ENCODE results near the gene ALDH1A1.
"Not testable (repeated sequence)": the region's sequence is repeated elsewhere in the genome, so short reads cannot be mapped to it uniquely, and the experiment has no call there.

Gene ALDH1A1

GRCh38 chr9:72943844-72944462 lies 8.9 kb downstream of the ALDH1A1 start:
- DNase-seq (ENCODE audit: low read depth in 2 of 2) = no peak

GRCh38 chr9:72942451-72942850 lies 10.4 kb downstream of the ALDH1A1 start:
- no peak for DNase-seq (ENCODE audit: low read depth in 2 of 2)

GRCh38 chr9:72939581-72939980 lies 13.3 kb downstream of the ALDH1A1 start:
- DNase-seq (ENCODE audit: low read depth in 2 of 2) = not testable (repeated sequence)

- DNase-seq (ENCODE audit: low read depth in 2 of 2) = no peak
Measured at GRCh38 chr9:72937545-72937944, 15.3 kb downstream of the ALDH1A1 start.

GRCh38 chr9:72936679-72937078 lies 16.2 kb downstream of the ALDH1A1 start:
- no peak for DNase-seq (ENCODE audit: low read depth in 2 of 2)

- DNase-seq (ENCODE audit: low read depth in 2 of 2) = no peak
Measured at GRCh38 chr9:72936266-72936665, 16.6 kb downstream of the ALDH1A1 start.

- DNase-seq (ENCODE audit: low read depth in 2 of 2) = no peak
Measured at GRCh38 chr9:72935595-72935994, 17.3 kb downstream of the ALDH1A1 start.

- DNase-seq (ENCODE audit: low read depth in 2 of 2) = no peak
Measured at GRCh38 chr9:72933730-72934665, 18.9 kb downstream of the ALDH1A1 start.

- DNase-seq (ENCODE audit: low read depth in 2 of 2) = no peak
Measured at GRCh38 chr9:72932619-72933018, 20.2 kb downstream of the ALDH1A1 start.

GRCh38 chr9:72931897-72932296 lies 21.0 kb downstream of the ALDH1A1 start:
- DNase-seq (ENCODE audit: low read depth in 2 of 2) = no peak

GRCh38 chr9:72931437-72931836 lies 21.4 kb downstream of the ALDH1A1 start:
- DNase-seq (ENCODE audit: low read depth in 2 of 2) = no peak

- DNase-seq (ENCODE audit: low read depth in 2 of 2) = no peak
Measured at GRCh38 chr9:72930828-72931227, 22.0 kb downstream of the ALDH1A1 start.

GRCh38 chr9:72929542-72929941 lies 23.3 kb downstream of the ALDH1A1 start:
- no peak for DNase-seq (ENCODE audit: low read depth in 2 of 2)

- DNase-seq (ENCODE audit: low read depth in 2 of 2) = no peak
Measured at GRCh38 chr9:72928042-72928507, 24.8 kb downstream of the ALDH1A1 start.

- no peak for DNase-seq (ENCODE audit: low read depth in 2 of 2)
Measured at GRCh38 chr9:72926506-72926905, 26.3 kb downstream of the ALDH1A1 start.

GRCh38 chr9:72925891-72926290 lies 27.0 kb downstream of the ALDH1A1 start:
- no peak for DNase-seq (ENCODE audit: low read depth in 2 of 2)

GRCh38 chr9:72925126-72925789 lies 27.6 kb downstream of the ALDH1A1 start:
- no peak for DNase-seq (ENCODE audit: low read depth in 2 of 2)

GRCh38 chr9:72924154-72924790 lies 28.6 kb downstream of the ALDH1A1 start:
- DNase-seq (ENCODE audit: low read depth in 2 of 2) = no peak

GRCh38 chr9:72923077-72923476 lies 29.8 kb downstream of the ALDH1A1 start:
- DNase-seq (ENCODE audit: low read depth in 2 of 2) = no peak

GRCh38 chr9:72921888-72922654 lies 30.8 kb downstream of the ALDH1A1 start:
- DNase-seq (ENCODE audit: low read depth in 2 of 2) = no peak

- no peak for DNase-seq (ENCODE audit: low read depth in 2 of 2)
Measured at GRCh38 chr9:72919246-72919945, 33.5 kb downstream of the ALDH1A1 start.
